C4-2B (cell line): ENCODE data around the gene TSC22D1.

Experiments used
- CTCF ChIP-seq: fragments of 450-650 bp; conservative IDR thresholded peaks from 2 replicates; pipeline ENCODE4 v1.5.1; 2017; ENCODE audit warnings: mild to moderate bottlenecking
- ZFX ChIP-seq: fragments of 450-650 bp; IDR thresholded peaks from 2 replicates; pipeline ENCODE4 v1.6.1; 2017

- TF ChIP-seq CTCF (no peak), ZFX (no peak)
Observed at GRCh38 chr13:44459674-44460073, 116.5 kb downstream of the TSC22D1 start.
